Fibroblast of the aortic adventitia (primary cell): ENCODE results near the gene SCEL. TPM values are rescaled to one million over a fixed set of nuclear protein-coding genes. Genes with fewer than 3 reads are reported as not detected.

Experiments
- DNase-seq: peaks from one replicate; pipeline ENCODE4 v3.0.0-alpha.2; 2010; ENCODE audit warnings: low read depth
- H3K4me3 ChIP-seq: 2 replicates; pipeline ENCODE4 v1.5.1; 2011; ENCODE audit warnings: low read depth, mild to moderate bottlenecking, control low read depth, low read length, moderate library complexity
- total RNA-seq: library from RNA; depleted of rRNA; stranded (reverse); fragments of >200 nt; gene quantifications from 2 replicates; pipeline ENCODE4 v1.2.3, GENCODE V29; 2012; ENCODE audit warnings: low replicate concordance
- TF ChIP-seq, protein P1 (sequence below): IDR thresholded peaks from 2 replicates; pipeline ENCODE4 v1.5.1; 2011; ENCODE audit warnings: mild to moderate bottlenecking, low read length, control low read depth, inconsistent platforms; ENCODE audit not compliant: insufficient read depth

SCEL gene
- total RNA-seq, 1 donor = not detected

GRCh38 chr13:77536358-77536757, 852 bp downstream of the SCEL start:
- no peak for DNase-seq
- no peak overlapping the region for H3K4me3 ChIP-seq
- TF ChIP-seq, protein P1, sequence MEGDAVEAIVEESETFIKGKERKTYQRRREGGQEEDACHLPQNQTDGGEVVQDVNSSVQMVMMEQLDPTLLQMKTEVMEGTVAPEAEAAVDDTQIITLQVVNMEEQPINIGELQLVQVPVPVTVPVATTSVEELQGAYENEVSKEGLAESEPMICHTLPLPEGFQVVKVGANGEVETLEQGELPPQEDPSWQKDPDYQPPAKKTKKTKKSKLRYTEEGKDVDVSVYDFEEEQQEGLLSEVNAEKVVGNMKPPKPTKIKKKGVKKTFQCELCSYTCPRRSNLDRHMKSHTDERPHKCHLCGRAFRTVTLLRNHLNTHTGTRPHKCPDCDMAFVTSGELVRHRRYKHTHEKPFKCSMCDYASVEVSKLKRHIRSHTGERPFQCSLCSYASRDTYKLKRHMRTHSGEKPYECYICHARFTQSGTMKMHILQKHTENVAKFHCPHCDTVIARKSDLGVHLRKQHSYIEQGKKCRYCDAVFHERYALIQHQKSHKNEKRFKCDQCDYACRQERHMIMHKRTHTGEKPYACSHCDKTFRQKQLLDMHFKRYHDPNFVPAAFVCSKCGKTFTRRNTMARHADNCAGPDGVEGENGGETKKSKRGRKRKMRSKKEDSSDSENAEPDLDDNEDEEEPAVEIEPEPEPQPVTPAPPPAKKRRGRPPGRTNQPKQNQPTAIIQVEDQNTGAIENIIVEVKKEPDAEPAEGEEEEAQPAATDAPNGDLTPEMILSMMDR = no peak

GRCh38 chr13:77537289-77537919, 1.9 kb downstream of the SCEL start:
- TF ChIP-seq, protein P1 = no peak
- no peak for DNase-seq
- H3K4me3 ChIP-seq = no peak overlapping the region

- no peak overlapping the region for H3K4me3 ChIP-seq
- DNase-seq = no peak
- TF ChIP-seq, protein P1 = no peak
These were observed 8.2 kb downstream of the SCEL start for GRCh38 chr13:77543711-77544110.

GRCh38 chr13:77544355-77544754, 8.8 kb downstream of the SCEL start:
- TF ChIP-seq, protein P1 = no peak
- H3K4me3 ChIP-seq = no peak overlapping the region
- peak; percentile 72 for DNase-seq

GRCh38 chr13:77544758-77545338, 9.3 kb downstream of the SCEL start:
- no peak overlapping the region for H3K4me3 ChIP-seq
- TF ChIP-seq, protein P1 = no peak

GRCh38 chr13:77545626-77546412, 10.3 kb downstream of the SCEL start:
- H3K4me3 ChIP-seq = no peak overlapping the region
- no peak for DNase-seq
- TF ChIP-seq, protein P1 = no peak

More at GRCh38 chr13:77544758-77545338, 9.3 kb downstream of the SCEL start:
- DNase-seq = no peak
